ENCODE data around the gene CERK.

- TF ChIP-seq POLR2AphosphoS5 (IDR thresholded peaks at IDR 0.05; ENCODE audit: low read depth): no peak
- no peak for TF ChIP-seq CTCF (IDR thresholded peaks at IDR 0.05; ENCODE audit: insufficient read depth, low read length)
- TF ChIP-seq REST (IDR thresholded peaks at IDR 0.05; ENCODE audit: insufficient replicate concordance, low read depth): no peak
Observed at GRCh38 chr22:46673662-46674236, 64.3 kb downstream of the CERK start.

Measured in HL-60 (cell line).